GM19035 (cell line): ENCODE data around the gene PPFIBP2.
A peak's percentile ranks its signal among the peaks of the same experiment; 100 is the strongest.

Experiments
- ATAC-seq: cut with Tn5 transposase; IDR thresholded peaks from one replicate; pipeline ENCODE4 v1.9.1; 2021; ENCODE audit not compliant: unreplicated experiment

The PPFIBP2 gene

DNA sequence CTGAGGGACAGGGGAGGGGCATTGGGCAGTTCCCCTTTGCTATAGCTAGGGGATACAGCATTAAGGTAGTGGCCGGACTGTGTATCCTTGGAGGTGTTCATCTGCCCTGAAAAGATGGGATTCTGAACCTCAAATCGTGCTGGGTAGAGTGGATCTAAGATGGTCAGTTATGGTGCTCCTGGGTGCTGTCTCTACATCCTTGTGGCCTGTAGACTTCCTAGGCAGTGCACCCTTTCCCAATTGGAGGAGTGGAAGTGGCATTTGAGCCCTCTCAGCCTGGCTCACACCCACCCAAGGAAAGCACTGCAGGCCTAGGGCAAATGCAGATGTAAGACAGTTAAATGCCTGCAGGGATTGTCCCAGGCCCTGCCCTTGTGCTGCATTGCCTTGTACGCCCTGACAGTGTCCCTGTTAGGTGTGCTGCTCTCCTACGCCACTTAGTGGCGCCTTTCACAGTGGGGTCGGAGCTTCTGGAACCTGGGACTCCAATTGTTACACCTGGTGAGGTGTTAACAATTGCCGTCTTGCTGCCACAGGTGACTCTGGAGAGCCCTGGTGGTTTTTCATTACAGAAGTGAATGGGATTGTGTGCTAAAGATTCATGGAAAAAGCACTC, 35.0 kb downstream of the PPFIBP2 start:
- peak; percentile 86 for ATAC-seq

DNA sequence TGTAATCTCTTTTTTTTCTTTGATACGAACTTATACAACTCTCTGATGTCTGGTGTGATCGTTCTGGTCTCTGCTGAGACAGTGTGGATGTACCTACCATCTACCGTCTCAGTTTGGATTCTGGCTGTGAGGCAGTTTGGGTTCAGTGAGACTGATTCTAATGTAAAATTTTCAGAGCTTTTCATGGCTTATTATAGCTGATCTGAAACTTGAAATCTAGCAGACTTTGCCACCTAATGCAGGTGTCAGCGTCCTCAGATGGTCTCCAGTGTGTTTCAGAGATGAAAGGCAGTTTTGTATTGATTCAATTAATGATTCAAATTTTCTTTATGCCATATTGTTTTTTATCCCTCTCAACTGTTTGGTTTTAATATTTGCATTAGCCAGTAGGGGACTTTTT, 35.9 kb downstream of the PPFIBP2 start:
- ATAC-seq: no peak

DNA sequence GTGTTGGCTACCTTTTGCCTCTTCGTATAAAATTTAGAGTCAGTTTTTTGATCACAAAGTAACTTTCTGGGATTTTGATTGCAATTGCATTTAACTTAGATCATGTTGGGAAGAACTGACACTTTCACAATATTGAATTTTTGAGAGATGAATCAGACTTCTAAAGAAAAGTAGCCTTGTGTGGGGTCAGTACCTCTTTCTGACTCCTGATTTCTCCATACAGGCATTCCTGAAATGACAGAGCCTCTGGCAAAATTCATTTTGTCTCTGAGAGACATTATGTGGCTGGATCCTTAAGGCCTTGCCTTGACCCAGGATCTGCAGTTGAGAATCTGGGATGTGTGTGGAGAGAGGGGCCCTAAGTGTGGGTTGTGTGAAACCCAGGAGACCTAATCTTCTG, 37.8 kb downstream of the PPFIBP2 start:
- ATAC-seq: no peak

DNA sequence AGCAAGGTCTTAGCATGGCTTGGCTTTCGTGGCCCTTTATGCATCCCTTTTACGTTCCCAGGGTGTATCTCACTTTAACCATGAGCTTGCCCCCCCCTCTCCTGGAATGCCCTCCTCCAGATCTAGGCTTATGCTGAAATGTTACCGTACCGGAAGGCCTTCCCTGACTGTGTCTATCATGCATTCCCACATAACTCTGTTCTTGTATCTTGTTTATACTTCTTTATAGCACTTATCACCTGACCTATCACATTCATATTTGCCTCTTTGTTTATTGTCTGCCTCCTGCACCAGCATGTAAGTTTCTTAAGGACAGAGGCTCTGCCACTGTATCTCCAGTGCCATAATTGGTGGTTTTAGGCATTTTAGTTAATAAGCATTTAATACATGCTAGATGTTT, 38.9 kb downstream of the PPFIBP2 start:
- no peak for ATAC-seq

DNA sequence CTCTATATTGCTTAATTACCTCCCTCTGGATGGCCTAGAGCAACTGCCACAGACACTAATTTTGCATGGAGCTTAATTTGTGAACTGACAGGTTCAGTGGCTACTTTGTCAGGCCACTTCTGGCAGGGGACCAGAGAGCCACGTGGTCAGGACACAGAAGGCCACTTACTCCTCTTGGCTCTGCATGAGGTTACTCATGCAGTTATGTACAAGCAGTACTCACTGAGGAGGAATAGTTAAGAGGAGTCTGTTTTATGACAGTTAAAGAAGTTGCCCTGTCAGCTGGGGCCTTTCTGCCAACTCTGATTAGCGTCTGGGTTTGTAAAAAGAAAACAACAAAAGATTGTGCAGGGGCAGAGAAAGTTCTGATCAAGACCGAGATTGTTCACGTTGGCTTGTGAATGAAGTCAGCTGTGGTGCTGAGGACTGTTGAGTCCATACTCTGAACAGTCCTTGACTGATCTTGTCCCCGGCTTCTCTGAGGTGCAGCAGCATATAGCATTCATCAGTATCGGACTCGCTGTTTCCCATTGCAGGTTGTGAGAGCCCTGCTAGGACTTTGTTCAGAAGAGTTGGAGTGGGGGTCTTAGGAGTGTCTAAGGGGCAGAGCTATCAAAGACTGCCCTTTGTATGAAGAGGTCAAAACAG, 41.4 kb downstream of the PPFIBP2 start:
- ATAC-seq: no peak

DNA sequence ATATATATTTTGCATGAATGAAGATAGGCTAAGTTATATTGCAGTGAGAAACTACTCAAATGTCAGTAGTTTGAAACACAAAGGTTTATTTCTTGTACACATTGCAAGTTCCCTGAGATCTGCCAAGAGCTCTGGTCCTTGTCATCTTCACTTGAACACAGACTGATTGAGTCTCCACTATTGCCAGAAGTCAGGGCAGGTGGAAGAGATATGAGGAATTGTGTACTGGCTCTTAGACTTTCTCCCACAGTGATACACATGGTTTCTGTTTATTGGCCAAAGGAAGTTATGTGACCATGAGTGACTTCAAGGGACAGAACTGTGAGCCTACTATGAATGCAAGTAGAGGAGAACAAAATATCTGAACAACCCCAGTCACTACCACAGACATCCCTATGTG, 44.2 kb downstream of the PPFIBP2 start:
- no peak for ATAC-seq

DNA sequence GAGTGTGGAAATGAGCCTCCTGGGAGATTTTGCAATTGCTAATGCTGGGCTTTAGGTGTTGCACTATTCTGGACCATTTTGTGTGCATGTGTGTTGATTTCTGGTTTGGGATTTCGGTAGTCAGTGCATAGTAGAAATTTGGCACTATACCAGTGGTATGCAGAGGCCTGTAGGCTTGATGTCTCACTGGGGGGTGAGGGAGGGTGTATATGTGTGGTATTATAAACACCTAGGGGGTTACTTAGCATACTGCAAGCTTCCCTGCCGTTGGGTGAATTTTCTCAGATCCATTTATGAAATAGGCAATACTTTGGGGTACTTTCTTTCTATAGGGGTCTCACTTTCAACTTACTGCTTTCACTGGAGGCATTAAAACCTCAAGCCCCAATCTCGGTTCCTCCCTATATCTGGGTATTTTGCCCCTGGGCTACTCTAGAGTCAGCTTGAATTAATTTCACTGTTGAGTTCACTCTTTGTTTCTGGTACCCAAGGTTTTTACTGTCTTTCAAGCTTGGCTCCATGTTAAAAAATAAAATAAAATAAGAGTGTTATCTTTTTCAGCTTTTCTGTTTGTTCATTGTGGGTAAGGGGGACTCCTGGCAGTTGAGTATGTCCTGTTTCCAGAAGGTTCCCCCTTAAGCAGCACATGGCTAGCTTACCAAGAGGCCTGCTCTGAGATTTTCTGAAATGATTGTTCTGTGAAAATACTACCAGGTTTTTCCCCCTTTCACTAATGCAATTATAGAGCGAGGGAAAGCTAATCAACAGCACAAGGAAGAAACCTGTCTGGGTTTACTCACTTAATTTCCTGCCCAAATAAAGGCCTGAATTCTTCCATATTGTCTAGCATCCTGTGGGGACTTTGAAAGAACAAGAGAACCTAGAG, 45.8 kb downstream of the PPFIBP2 start:
- peak; percentile 53 for ATAC-seq

DNA sequence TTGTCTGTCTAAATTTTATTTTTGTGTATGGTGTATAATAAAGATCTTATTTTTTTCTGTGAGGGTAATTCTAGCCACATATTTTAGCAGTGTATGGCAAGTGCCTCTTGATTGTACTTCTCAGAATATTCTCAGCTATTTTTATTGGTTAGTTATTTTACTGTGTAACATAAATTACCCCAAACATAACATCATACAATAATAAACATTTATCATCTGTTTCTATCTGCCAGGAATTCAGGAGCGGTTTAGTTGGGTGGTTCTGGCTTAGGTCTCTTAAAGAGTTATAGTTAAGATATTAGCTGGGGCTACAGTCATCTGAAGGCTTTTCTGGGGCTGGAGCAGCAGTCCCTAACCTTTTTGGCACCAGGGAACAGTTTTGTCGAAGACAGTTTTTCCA, 47.8 kb downstream of the PPFIBP2 start:
- no peak for ATAC-seq

DNA sequence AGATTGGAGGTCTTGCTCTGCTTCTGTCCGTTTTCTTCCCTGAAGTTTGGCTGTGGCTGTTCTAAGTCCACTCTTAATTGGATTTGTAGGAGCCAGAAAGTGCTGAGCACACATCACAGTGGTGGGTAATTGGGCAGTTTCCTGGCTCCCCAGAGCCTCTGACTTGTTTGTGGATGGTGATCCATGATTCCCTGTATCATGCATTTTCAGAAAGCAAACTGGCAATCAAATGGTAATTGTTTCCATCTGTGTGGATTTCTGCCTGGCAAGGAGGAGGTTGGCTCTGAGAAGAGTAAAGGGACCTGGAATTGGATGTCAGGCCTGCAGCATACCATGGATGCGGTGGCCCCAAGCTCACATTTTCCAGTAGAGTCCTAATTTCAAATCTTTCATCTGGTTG, 49.5 kb downstream of the PPFIBP2 start:
- ATAC-seq: no peak

DNA sequence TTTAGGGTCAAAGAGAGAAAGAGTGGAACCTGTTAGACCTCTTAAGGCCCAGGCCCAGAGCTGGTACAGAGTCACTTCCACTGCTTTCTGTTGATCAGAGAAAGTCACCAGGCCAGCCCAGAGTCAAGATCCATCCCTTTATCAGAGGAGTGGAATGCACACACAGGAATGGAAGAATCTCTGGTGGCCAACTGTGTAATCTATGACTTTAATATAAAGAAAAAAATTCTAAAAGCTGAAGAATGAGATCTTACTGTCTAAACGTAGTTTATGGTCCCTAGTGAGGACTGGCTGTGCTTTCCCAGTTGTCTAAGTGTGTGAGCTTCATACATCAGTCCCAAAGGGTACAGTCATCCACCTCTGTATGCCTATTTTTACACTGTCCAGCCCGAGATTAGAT, 51.0 kb downstream of the PPFIBP2 start:
- no peak for ATAC-seq

DNA sequence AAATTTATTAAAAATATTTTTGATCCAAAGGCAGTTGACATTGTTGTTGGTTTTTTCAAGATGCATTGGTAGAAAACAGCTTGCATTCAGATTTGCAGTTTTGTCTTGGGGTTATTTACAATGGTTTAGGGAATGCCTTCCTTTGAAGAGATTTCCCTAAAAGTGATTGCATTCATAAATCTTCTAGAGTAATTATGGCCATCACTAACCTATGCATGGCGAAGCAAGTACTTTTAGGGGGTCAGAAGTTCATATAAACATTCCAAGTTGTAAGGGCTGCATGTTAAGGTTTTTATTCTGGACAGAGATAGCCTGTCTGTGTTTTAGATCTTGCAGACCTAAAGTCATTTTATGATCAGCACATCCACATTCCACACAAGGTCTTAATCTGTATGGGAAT, 53.5 kb downstream of the PPFIBP2 start:
- no peak for ATAC-seq

DNA sequence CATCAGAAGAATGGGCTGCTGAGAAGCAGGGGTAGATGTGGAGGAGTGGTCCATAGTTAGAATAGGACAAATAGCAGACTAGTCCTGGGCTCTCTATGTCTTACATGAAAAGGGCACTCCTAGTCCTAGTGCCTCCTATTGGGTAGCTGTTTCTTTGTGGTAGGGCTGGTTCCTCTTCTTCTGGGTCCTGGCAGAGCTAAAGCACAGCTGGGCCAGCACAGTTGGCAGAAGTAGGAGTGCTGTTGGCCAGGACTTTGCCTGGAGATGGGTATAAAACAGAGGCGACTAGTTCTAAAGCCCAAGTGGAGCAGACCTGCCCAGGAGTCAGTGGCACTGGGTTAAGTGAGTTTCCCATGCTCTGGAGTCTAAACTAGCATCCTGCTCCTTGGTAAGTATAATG, 55.2 kb downstream of the PPFIBP2 start:
- no peak for ATAC-seq

DNA sequence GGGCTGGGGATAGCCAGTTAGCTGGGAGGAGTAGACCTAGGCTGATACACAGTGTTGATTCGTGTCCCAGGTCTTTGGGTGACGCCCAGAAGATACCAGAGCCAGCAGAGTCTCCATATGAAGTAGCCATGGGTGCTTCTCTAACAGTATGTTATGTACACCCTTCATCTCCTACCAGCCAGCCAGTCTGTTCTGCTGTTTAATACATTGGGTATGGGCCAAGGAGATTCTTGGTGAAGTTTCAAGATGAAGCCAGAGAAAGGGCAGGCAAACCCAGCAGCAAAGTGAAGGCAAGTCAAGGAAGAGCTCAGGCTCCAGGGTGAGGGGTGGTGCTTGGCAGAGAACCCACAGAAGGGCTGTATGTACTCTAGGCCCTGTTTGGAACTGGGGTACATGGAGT, 56.4 kb downstream of the PPFIBP2 start:
- ATAC-seq: no peak

DNA sequence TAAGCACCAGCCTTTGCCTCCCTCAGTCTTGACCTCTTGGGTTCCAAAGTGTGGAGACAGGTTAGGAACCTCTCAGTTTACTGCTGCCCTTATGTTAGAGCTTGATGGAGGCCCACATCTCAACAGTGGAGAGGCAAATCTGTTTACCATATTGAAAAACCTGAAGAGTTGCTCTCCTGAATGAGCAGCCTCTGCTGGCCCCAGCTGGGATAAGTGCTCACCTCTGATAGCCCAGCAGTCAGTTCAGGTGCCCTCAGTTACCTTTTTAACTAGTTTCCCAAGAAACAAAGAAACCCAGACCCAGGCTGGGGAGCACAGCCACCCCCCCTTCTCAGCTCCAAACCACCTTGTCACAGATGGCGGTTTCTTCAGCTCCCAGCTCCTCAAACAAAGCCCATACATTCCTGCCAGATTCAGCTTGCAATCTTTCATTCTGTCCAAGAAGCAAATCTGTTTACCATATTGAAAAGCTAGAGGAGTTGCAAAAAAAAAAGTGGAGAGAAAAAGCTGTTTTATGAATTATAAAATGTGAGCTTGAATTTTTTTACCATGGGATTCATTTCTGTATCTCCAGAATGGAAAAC, 57.2 kb downstream of the PPFIBP2 start:
- no peak for ATAC-seq

DNA sequence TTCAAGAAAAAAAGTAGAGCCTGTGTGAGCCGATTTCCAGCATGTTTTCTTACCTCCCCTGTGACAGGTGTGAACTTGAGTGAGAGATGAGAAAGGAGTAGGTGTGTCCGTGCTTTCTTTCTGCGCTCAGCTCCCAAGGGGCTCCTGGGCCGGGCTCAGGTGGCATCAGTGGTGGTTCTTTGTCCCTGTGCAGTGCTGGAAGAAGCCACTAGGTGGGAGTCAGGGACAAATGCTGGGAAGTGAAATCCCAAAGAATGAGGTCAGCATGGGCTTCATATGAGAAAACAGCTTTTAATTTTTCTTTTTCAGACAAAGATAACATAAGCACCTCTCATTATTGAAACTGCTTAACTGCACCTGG, 57.8 kb downstream of the PPFIBP2 start:
- no peak for ATAC-seq

DNA sequence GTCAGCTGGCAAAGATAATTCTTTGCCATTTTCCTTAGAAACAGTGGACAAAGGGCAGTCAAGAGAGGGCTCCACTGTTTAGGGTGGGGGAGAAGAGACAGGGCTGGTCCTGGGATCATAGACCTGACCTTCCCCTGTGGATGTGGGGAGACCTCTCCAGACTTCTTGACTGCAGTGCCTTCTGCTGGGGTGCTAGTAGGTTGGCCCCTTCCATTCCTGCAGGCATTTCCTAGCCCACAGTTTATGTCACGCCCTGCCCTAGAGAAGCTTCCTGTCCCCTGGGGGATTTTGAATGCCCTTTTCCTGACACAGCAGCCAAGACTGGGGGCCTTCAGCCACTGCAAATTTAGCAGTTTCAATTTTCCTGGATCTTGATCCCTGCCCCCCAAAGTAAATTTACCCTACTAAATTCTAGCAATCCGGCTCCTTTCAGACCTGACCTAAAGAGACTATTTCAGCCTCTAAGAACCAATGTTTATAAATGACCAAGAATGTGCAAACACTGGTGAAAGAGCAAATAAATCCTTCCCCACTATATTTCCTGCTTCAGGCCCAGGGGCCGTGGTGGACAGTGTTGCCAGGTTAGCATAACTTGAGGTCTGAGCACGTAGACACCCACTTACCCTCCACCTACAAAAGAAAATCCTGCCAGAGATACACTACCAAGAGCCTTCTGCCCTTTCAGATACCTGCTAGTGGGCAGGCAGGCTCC, 58.4 kb downstream of the PPFIBP2 start:
- ATAC-seq: no peak

DNA sequence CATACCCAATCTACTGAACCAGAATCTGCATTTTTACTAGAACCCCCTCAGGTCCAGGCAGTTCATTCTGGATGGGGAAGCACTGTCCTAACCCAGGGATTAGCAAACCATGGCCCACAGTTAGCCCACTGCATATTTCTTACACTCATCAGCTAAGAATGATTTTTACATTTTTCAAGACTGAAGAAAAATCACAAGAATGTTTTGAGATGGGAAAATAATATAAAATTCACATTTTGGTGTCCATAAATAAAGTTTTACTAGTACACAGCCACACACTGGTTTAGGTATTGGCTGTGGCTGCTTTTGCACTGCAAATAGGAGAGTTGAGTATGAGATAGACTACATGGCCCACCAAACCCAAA, 59.4 kb downstream of the PPFIBP2 start:
- no peak for ATAC-seq

DNA sequence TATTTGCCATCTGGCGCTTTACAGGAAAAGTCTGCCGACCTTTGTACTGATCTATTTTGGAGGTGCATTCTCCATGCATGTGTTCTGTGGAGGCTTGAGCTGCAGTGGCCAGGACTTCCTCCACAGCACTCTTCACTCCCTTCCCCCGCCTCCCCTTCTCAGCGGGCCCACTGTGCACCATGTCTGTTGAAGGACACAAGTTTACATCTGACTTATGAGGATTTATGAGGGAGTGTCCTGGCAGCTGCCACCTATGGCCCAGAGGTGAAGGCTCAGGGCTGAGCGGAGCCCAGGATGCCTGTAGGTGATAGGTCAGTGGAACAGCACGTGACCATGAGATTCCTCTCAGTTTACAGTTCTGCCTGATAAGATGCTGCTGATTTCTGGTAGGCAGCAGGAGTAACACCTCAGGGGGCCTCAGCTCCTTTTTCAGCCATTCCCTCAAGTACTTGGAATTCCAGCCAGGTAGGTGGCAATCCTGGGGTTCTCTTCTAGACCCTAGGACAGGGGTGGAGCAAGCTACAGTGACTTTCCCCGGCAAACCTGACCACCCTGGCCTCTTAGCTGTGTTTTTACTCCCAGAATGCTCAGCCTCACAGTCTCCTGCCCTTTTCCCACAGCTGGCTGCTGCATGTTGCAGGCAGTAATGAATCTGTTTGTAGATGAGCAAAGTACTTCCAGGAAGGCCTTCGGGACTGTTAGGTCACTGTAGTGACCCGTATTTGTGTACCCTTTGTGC, 59.9 kb downstream of the PPFIBP2 start:
- no peak for ATAC-seq

DNA sequence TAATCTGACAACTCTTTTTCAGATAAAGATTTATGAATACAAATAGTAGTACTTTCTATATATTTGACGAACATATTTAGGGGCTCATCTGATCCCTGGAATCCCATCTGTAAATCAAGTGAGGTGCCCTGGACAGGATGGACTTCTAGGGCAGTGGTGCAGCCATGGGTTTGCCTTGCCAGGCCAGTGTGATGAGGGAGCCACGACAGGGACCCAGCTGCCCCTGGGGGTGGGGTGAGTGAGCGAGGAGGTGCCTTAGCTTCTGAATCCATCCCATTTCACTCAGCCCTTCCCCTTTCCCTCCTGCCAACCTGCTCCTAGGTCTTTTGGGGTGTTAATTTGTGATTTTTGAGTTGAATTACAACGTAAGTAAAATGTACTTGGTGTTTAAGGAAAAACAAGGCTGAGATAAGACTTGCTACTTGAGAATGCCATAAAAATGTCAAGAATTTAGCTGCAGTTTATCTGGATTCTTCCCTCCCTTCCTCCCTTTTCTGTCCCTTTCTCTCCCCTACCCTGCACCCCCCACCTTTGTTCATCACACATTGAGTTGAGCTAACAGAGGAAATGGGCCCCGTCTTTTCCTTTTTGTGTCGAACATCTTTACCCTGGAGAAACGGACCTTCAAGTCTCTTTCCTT, 60.8 kb downstream of the PPFIBP2 start:
- no peak for ATAC-seq
